ENCODE results near the gene FUT6. TPM values are rescaled to one million over a fixed set of nuclear protein-coding genes. Genes with fewer than 3 reads are reported as not detected.

Gene FUT6
- total RNA-seq, 1 experiment from 2014 or later, result not detected

- TF ChIP-seq, protein P1, sequence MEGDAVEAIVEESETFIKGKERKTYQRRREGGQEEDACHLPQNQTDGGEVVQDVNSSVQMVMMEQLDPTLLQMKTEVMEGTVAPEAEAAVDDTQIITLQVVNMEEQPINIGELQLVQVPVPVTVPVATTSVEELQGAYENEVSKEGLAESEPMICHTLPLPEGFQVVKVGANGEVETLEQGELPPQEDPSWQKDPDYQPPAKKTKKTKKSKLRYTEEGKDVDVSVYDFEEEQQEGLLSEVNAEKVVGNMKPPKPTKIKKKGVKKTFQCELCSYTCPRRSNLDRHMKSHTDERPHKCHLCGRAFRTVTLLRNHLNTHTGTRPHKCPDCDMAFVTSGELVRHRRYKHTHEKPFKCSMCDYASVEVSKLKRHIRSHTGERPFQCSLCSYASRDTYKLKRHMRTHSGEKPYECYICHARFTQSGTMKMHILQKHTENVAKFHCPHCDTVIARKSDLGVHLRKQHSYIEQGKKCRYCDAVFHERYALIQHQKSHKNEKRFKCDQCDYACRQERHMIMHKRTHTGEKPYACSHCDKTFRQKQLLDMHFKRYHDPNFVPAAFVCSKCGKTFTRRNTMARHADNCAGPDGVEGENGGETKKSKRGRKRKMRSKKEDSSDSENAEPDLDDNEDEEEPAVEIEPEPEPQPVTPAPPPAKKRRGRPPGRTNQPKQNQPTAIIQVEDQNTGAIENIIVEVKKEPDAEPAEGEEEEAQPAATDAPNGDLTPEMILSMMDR (IDR thresholded peaks at IDR 0.05; ENCODE audit: unreplicated experiment), result no peak
- POLR2A ChIA-PET, result no interaction called here
- no peaks in the 10 kb centered on the region for H3K36me3 Mint-ChIP-seq (ENCODE audit: insufficient read depth, unreplicated experiment)
- H3K27ac Mint-ChIP-seq (ENCODE audit: low read depth, unreplicated experiment), result no peak overlapping the region
- DNase-seq (ENCODE audit: unreplicated experiment), result no peak
- no peaks in the 10 kb centered on the region for H3K9me3 Mint-ChIP-seq (ENCODE audit: unreplicated experiment)
- intact Hi-C loops (cut with micrococcal nuclease), result no loop called here
- no TSS peak for BruUV-seq (replicated peaks)
- no peaks in the 10 kb centered on the region for H3K27me3 Mint-ChIP-seq (ENCODE audit: insufficient read depth, unreplicated experiment)
- CTCF ChIA-PET, result interaction anchor here (0.6 to 1.1 kb wide), 2 partner anchors 18 to 34 kb away, joined by 3 read pairs; no protein-coding TSS in a partner anchor
- no peak overlapping the region for H3K4me3 Mint-ChIP-seq (ENCODE audit: unreplicated experiment)
- no peaks in the 10 kb centered on the region for H3K4me1 Mint-ChIP-seq (ENCODE audit: insufficient read depth, unreplicated experiment)
These were observed 1.6 kb downstream of the FUT6 start for GRCh38 chr19:5837761-5838352.

DNA sequence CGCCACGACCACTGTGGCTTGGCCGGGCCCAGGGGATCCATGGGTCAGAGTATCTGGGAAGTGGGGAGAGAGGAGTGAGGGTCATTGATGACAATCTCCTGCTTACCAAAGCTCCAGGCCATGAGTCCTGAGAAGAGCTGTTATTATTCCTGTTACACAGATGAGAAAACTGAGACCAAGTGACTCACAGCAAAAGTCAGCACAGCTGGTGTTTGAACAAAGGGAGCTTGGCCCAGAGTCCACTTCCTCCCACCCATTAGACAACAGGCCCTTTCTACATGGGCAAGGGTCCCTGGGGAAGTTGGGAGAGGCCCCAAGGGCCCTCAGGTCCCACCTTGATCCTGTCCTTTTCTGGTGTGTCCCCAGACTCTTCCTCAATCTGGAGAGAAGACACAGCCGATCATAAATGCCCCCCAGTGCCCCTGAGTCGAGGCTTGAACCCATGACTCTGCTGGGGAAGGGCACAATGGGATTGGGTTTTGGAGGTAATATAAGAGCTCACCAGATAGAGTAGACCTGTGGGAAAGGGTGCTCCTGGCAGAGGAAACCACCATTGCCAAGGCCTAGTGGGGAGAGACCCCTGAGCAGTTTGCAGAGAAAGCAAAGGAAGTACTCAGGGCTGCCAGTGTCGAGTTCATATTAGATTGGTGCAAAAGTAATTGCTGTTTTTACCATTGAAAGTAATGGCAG lies 6.8 kb downstream of the FUT6 start:
- POLR2A ChIA-PET, result no interaction called here
- CTCF ChIA-PET, result no interaction called here
- TF ChIP-seq, protein P1 (IDR thresholded peaks at IDR 0.05; ENCODE audit: unreplicated experiment), result no peak
- Mint-ChIP-seq H3K36me3 (ENCODE audit: insufficient read depth, unreplicated experiment) (no peaks in the 10 kb centered on the region), H3K9me3 (ENCODE audit: unreplicated experiment) (no peaks in the 10 kb centered on the region), H3K4me3 (ENCODE audit: unreplicated experiment) (no peak overlapping the region), H3K27ac (ENCODE audit: low read depth, unreplicated experiment) (no peak overlapping the region), H3K4me1 (ENCODE audit: insufficient read depth, unreplicated experiment) (no peaks in the 10 kb centered on the region), H3K27me3 (ENCODE audit: insufficient read depth, unreplicated experiment) (no peaks in the 10 kb centered on the region)
- BruUV-seq (replicated peaks), result no TSS peak
- intact Hi-C loops (cut with micrococcal nuclease), result no loop called here
- DNase-seq (ENCODE audit: unreplicated experiment), result no peak

DNA sequence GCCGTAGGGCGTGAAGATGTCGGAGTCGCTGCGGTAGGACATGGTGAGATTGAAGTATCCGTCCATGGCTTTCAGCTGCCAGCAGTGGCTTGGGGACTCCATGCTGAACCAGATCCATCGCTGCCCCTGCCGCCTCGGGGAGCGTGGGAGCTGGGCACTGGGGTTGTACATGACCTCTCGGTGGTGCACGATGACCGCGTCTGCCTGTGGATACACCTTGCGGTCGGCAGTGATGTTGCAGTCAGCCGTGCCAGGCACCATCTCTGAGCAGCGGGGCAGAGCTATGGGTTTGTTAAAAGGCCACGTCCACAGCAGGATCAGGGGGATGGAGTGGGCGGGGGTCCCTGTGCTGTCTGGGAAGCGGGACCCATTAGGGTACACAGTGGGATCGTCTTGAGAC lies 7.4 kb downstream of the FUT6 start:
- intact Hi-C loops (cut with micrococcal nuclease), result no loop called here
- no peaks in the 10 kb centered on the region for H3K27me3 Mint-ChIP-seq (ENCODE audit: insufficient read depth, unreplicated experiment)
- no peak overlapping the region for H3K4me3 Mint-ChIP-seq (ENCODE audit: unreplicated experiment)
- ChIA-PET CTCF (no interaction called here), POLR2A (no interaction called here)
- H3K4me1 Mint-ChIP-seq (ENCODE audit: insufficient read depth, unreplicated experiment), result peaks cover 4% of the 10 kb centered on the region
- H3K9me3 Mint-ChIP-seq (ENCODE audit: unreplicated experiment), result no peaks in the 10 kb centered on the region
- TF ChIP-seq, protein P1 (IDR thresholded peaks at IDR 0.05; ENCODE audit: unreplicated experiment), result no peak
- DNase-seq (ENCODE audit: unreplicated experiment), result no peak
- H3K36me3 Mint-ChIP-seq (ENCODE audit: insufficient read depth, unreplicated experiment), result no peaks in the 10 kb centered on the region
- no peak overlapping the region for H3K27ac Mint-ChIP-seq (ENCODE audit: low read depth, unreplicated experiment)
- BruUV-seq (replicated peaks), result no TSS peak

- Mint-ChIP-seq H3K4me3 (ENCODE audit: unreplicated experiment) (no peak overlapping the region), H3K4me1 (ENCODE audit: insufficient read depth, unreplicated experiment) (peaks cover 6% of the 10 kb centered on the region), H3K27ac (ENCODE audit: low read depth, unreplicated experiment) (no peak overlapping the region), H3K9me3 (ENCODE audit: unreplicated experiment) (no peaks in the 10 kb centered on the region), H3K27me3 (ENCODE audit: insufficient read depth, unreplicated experiment) (no peaks in the 10 kb centered on the region), H3K36me3 (ENCODE audit: insufficient read depth, unreplicated experiment) (no peaks in the 10 kb centered on the region)
- ChIA-PET CTCF (interaction anchor here (0.7 kb wide), 1 partner anchor 73 kb away, joined by 4 read pairs; no protein-coding TSS in a partner anchor), POLR2A (no interaction called here)
- intact Hi-C loops (cut with micrococcal nuclease), result no loop called here
- DNase-seq (ENCODE audit: unreplicated experiment), result no peak
- TF ChIP-seq, protein P1 (IDR thresholded peaks at IDR 0.05; ENCODE audit: unreplicated experiment), result no peak
- no TSS peak for BruUV-seq (replicated peaks)
These were observed 8.3 kb downstream of the FUT6 start for GRCh38 chr19:5831159-5831558.

Data from MCF 10A (cell line).